ENCODE measurements around the gene NRAP.

The NRAP gene

GRCh38 chr10:113625461-113626186, 38.2 kb downstream of the NRAP start:
- TF ChIP-seq, protein P1, sequence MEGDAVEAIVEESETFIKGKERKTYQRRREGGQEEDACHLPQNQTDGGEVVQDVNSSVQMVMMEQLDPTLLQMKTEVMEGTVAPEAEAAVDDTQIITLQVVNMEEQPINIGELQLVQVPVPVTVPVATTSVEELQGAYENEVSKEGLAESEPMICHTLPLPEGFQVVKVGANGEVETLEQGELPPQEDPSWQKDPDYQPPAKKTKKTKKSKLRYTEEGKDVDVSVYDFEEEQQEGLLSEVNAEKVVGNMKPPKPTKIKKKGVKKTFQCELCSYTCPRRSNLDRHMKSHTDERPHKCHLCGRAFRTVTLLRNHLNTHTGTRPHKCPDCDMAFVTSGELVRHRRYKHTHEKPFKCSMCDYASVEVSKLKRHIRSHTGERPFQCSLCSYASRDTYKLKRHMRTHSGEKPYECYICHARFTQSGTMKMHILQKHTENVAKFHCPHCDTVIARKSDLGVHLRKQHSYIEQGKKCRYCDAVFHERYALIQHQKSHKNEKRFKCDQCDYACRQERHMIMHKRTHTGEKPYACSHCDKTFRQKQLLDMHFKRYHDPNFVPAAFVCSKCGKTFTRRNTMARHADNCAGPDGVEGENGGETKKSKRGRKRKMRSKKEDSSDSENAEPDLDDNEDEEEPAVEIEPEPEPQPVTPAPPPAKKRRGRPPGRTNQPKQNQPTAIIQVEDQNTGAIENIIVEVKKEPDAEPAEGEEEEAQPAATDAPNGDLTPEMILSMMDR (IDR thresholded peaks at IDR 0.05) = no peak
- H3K27ac ChIP-seq = no peak overlapping the region

DNA sequence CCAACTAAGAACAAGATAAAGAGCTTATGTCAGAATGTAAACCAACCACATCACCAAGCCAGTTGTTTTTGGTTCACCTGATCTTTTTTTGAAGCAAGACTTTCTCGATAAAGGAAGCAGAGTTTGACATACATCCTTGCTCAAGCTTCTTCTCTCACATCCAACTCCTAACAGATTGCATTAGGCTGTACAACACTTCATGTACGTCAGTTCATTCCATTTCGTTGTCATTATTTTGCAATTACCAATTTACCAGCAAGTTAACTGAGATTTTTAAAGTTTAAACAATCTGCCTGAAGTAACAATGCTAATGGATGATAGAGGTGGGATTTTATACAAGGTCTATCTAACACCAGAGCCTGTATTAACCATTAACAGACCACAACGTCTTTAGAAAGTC, 41.0 kb downstream of the NRAP start:
- TF ChIP-seq, protein P1 (IDR thresholded peaks at IDR 0.05) = no peak
- TF ChIP-seq ZFX (IDR thresholded peaks at IDR 0.05; ENCODE audit: borderline replicate concordance) = no peak
- H3K27ac ChIP-seq = no peak overlapping the region

DNA sequence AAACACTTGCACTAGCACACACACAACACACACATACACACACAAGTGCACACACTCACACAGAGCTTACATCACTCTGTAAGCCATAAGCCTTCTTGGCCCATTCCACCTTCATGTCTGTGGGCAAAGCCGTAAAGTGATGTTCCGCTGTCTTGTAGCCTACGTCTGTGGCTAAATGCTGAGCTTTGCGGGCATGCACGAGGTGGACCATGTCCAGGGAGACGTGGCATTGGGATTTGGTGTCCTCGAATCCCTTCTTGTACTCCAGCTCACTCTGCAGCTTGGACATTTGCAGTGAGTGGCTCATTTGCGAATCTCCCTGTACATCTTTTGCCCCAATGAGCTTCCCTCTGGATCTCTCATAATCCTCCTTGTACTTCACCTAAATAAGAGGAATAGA, 42.0 kb downstream of the NRAP start:
- no peak for TF ChIP-seq ZFX (IDR thresholded peaks at IDR 0.05; ENCODE audit: borderline replicate concordance)
- TF ChIP-seq, protein P1 (IDR thresholded peaks at IDR 0.05) = no peak
- no peak overlapping the region for H3K27ac ChIP-seq

DNA sequence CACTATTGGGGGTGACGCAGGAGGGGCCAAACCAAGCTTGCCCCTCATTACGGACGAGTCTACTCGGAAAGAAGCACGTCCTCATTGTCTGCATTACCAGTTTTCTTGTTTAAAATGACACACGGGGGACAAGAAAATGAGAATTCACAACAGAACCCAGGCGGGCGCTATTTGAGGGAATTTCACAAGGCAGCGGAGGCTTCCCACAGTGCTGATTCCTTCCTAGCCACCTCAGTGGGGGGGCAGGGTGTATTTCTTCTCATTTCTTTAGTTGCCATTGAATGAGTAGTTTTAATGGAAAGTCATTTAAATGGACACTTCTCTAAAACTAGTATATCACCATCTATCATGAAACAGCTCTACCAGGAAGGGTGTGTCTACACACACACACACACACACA, 42.9 kb downstream of the NRAP start:
- H3K27ac ChIP-seq = no peak overlapping the region
- TF ChIP-seq, protein P1 (IDR thresholded peaks at IDR 0.05) = no peak
- no peak for TF ChIP-seq ZFX (IDR thresholded peaks at IDR 0.05; ENCODE audit: borderline replicate concordance)

DNA sequence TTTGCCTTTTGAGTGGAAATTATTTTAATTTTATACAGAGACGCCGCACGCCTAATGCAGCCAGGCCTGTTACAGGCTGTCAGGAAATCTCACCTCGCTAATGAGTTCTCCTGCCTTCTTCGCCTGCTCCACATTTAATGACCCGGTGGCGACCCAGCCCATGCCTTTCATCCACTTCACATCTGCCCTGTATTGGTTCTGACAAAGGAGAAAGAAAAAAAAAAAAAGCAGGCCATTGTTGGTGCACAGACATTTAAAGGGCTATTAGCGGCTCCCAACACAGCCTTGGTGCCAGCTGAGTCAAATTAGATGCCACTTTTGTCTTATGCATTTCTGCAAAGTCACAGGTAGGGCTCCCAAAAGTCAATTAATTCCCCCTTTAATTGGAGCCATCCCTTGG, 43.3 kb downstream of the NRAP start:
- no peak for TF ChIP-seq ZFX (IDR thresholded peaks at IDR 0.05; ENCODE audit: borderline replicate concordance)
- TF ChIP-seq, protein P1 (IDR thresholded peaks at IDR 0.05) = no peak
- no peak overlapping the region for H3K27ac ChIP-seq

GRCh38 chr10:113619401-113619800, 44.4 kb downstream of the NRAP start:
- H3K27ac ChIP-seq = no peak overlapping the region
- no peak for TF ChIP-seq ZFX (IDR thresholded peaks at IDR 0.05; ENCODE audit: borderline replicate concordance)
- TF ChIP-seq, protein P1 (IDR thresholded peaks at IDR 0.05) = no peak

- no peak overlapping the region for H3K27ac ChIP-seq
- TF ChIP-seq, protein P1 (IDR thresholded peaks at IDR 0.05) = no peak
- no peak for TF ChIP-seq ZFX (IDR thresholded peaks at IDR 0.05; ENCODE audit: borderline replicate concordance)
These were observed 45.5 kb downstream of the NRAP start for GRCh38 chr10:113618338-113618737.

Data from 22Rv1 (cell line).